Stomach (tissue), 4 donors: ENCODE results near the gene BIN1.

Experiments
- CTCF ChIP-seq, 7 experiments: fragments of 450-650 bp in 4 of 7; fragments of 200-600 bp in 3 of 7; sonication (generic) in 3 of 7; IDR thresholded peaks; one replicate each; pipeline ENCODE4 v1.5.1; 2016 to 2019; ENCODE audit warnings: antibody characterized with exemption in 7 of 7, control low read depth in 2 of 7, mild to moderate bottlenecking in 1 of 7
- POLR2A ChIP-seq, 4 donors: fragments of 450-650 bp; IDR thresholded peaks; one replicate each; pipeline ENCODE4 v1.6.1; 2016; ENCODE audit warnings: antibody characterized with exemption in 4 of 4, control low read depth in 2 of 4, mild to moderate bottlenecking in 1 of 4, moderate library complexity in 1 of 4

GRCh38 chr2:127054996-127055785, 51.8 kb downstream of the BIN1 start:
- TF ChIP-seq CTCF (IDR thresholded peaks at IDR 0.05) (no peak), POLR2A (IDR thresholded peaks at IDR 0.05) (no peak)
